GM04503 (cell line): Measurements from ENCODE around the gene UBR4.
"Not testable (repeated sequence)": the region's sequence is repeated elsewhere in the genome, so short reads cannot be mapped to it uniquely, and the experiment has no call there.

Experiments
- DNase-seq: peaks from one replicate; pipeline ENCODE4 v3.0.0-alpha.2; 2012; ENCODE audit warnings: low read depth

The UBR4 gene

GRCh38 chr1:19190468-19190867 is 19.6 kb downstream of the UBR4 start:
- DNase-seq: no peak

GRCh38 chr1:19189270-19189669 is 20.8 kb downstream of the UBR4 start:
- DNase-seq: no peak

- no peak for DNase-seq
Measured at GRCh38 chr1:19187852-19188251, 22.2 kb downstream of the UBR4 start.

GRCh38 chr1:19186001-19186400 is 24.1 kb downstream of the UBR4 start:
- DNase-seq: no peak

- DNase-seq: no peak
Measured at GRCh38 chr1:19182223-19182622, 27.8 kb downstream of the UBR4 start.

- DNase-seq: not testable (repeated sequence)
Measured at GRCh38 chr1:19180265-19180657, 29.8 kb downstream of the UBR4 start.

- DNase-seq: no peak
Measured at GRCh38 chr1:19179597-19180264, 30.3 kb downstream of the UBR4 start.

- no peak for DNase-seq
Measured at GRCh38 chr1:19178734-19179398, 31.2 kb downstream of the UBR4 start.

GRCh38 chr1:19177811-19178210 is 32.3 kb downstream of the UBR4 start:
- no peak for DNase-seq

- DNase-seq: no peak
Measured at GRCh38 chr1:19169642-19170041, 40.4 kb downstream of the UBR4 start.

- DNase-seq: no peak
Measured at GRCh38 chr1:19167140-19167539, 42.9 kb downstream of the UBR4 start.

- DNase-seq: no peak
Measured at GRCh38 chr1:19166066-19166465, 44.0 kb downstream of the UBR4 start.

- DNase-seq: no peak
Measured at GRCh38 chr1:19165501-19165900, 44.6 kb downstream of the UBR4 start.

- DNase-seq: no peak
Measured at GRCh38 chr1:19164274-19165015, 45.6 kb downstream of the UBR4 start.

- peak; percentile 78 for DNase-seq
Measured at GRCh38 chr1:19163261-19163660, 46.8 kb downstream of the UBR4 start.

- DNase-seq: no peak
Measured at GRCh38 chr1:19160831-19161230, 49.2 kb downstream of the UBR4 start.

GRCh38 chr1:19157653-19158052 is 52.4 kb downstream of the UBR4 start:
- no peak for DNase-seq

GRCh38 chr1:19156676-19157075 is 53.4 kb downstream of the UBR4 start:
- no peak for DNase-seq

GRCh38 chr1:19154876-19155275 is 55.2 kb downstream of the UBR4 start:
- no peak for DNase-seq

GRCh38 chr1:19153169-19153568 is 56.9 kb downstream of the UBR4 start:
- DNase-seq: no peak

GRCh38 chr1:19151537-19151936 is 58.5 kb downstream of the UBR4 start:
- DNase-seq: no peak

- no peak for DNase-seq
Measured at GRCh38 chr1:19149736-19150135, 60.3 kb downstream of the UBR4 start.

- DNase-seq: no peak
Measured at GRCh38 chr1:19140465-19140864, 69.6 kb downstream of the UBR4 start.
